Right atrium auricular region (tissue), 2 donors: Measurements from ENCODE around the gene CCDC6. TPM values are rescaled to one million over a fixed set of nuclear protein-coding genes. Genes with fewer than 3 reads are reported as not detected.

Source experiments
- DNase-seq: peaks from one replicate; pipeline ENCODE4 v3.0.0-alpha.2; 2019; ENCODE audit warnings: low spot score
- H3K27ac ChIP-seq, 2 donors: fragments of 200-600 bp; sonication (generic); 1 replicate in 1 of 2; 2 replicates in 1 of 2; pipeline ENCODE4 v1.5.1; 2016 to 2019
- H3K27me3 ChIP-seq, 2 donors: fragments of 200-600 bp; sonication (generic); one replicate each; pipeline versions ENCODE4 v1.5.1 to v1.6.0; 2017 to 2019
- H3K36me3 ChIP-seq: fragments of 200-600 bp; sonication (generic); one replicate; pipeline ENCODE4 v1.5.1; 2016
- H3K4me1 ChIP-seq, 2 donors: fragments of 200-600 bp; sonication (generic); one replicate each; pipeline versions ENCODE4 v1.5.1 to v1.6.0; 2017 to 2019
- H3K4me3 ChIP-seq, 2 donors: fragments of 200-600 bp; sonication (generic); 1 replicate in 1 of 2; 2 replicates in 1 of 2; pipeline ENCODE4 v1.5.1; 2017 to 2019; ENCODE audit warnings: mild to moderate bottlenecking in 1 of 2, moderate library complexity in 1 of 2
- H3K9me3 ChIP-seq, 2 donors: fragments of 200-600 bp; sonication (generic); one replicate each; pipeline ENCODE4 v1.5.1; 2019
- CTCF ChIP-seq, 2 donors: fragments of 200-600 bp; sonication (generic); IDR thresholded peaks; one replicate each; pipeline ENCODE4 v1.5.1; 2019; ENCODE audit warnings: antibody characterized with exemption in 2 of 2
- total RNA-seq, 2 donors: library from RNA; depleted of rRNA; stranded (reverse); fragments of >200 nt; gene quantifications; one replicate each; pipeline ENCODE4 v1.1.0, GENCODE V29; 2016

CCDC6 gene
- total RNA-seq, 2 donors from 2014 or later = 19.1 to 22.7 TPM

- no peaks in the 10 kb centered on the region for H3K36me3 ChIP-seq
- no peak for TF ChIP-seq CTCF (IDR thresholded peaks at IDR 0.05)
- no peaks in the 10 kb centered on the region for H3K27me3 ChIP-seq
- DNase-seq = no peak
- no peak overlapping the region for H3K4me3 ChIP-seq
- no peaks in the 10 kb centered on the region for H3K4me1 ChIP-seq
- no peak overlapping the region for H3K27ac ChIP-seq
- H3K9me3 ChIP-seq = no peaks in the 10 kb centered on the region
Observed at GRCh38 chr10:59774451-59774850, 131.9 kb downstream of the CCDC6 start.

- Histone ChIP-seq H3K27ac (no peak overlapping the region), H3K9me3 (no peaks in the 10 kb centered on the region), H3K27me3 (no peaks in the 10 kb centered on the region), H3K4me1 (no peaks in the 10 kb centered on the region), H3K4me3 (no peak overlapping the region), H3K36me3 (no peaks in the 10 kb centered on the region)
- no peak for TF ChIP-seq CTCF (IDR thresholded peaks at IDR 0.05)
- no peak for DNase-seq
Observed at GRCh38 chr10:59773088-59773487, 133.3 kb downstream of the CCDC6 start.

- no peak for DNase-seq
- Histone ChIP-seq H3K4me1 (no peaks in the 10 kb centered on the region), H3K4me3 (no peak overlapping the region), H3K36me3 (no peaks in the 10 kb centered on the region), H3K9me3 (no peaks in the 10 kb centered on the region), H3K27me3 (no peaks in the 10 kb centered on the region), H3K27ac (no peak overlapping the region)
- TF ChIP-seq CTCF (IDR thresholded peaks at IDR 0.05) = no peak
Observed at GRCh38 chr10:59771162-59771807, 135.1 kb downstream of the CCDC6 start.

GRCh38 chr10:59770689-59771088 is 135.7 kb downstream of the CCDC6 start:
- Histone ChIP-seq H3K27me3 (no peaks in the 10 kb centered on the region), H3K27ac (no peak overlapping the region), H3K9me3 (no peaks in the 10 kb centered on the region), H3K4me1 (no peaks in the 10 kb centered on the region), H3K4me3 (no peak overlapping the region), H3K36me3 (no peaks in the 10 kb centered on the region)
- DNase-seq = no peak
- TF ChIP-seq CTCF (IDR thresholded peaks at IDR 0.05) = no peak

- Histone ChIP-seq H3K27me3 (no peaks in the 10 kb centered on the region), H3K27ac (no peak overlapping the region), H3K4me3 (no peak overlapping the region), H3K9me3 (no peaks in the 10 kb centered on the region), H3K4me1 (no peaks in the 10 kb centered on the region), H3K36me3 (no peaks in the 10 kb centered on the region)
- TF ChIP-seq CTCF (IDR thresholded peaks at IDR 0.05) = no peak
- DNase-seq = no peak
Observed at GRCh38 chr10:59762505-59762904, 143.9 kb downstream of the CCDC6 start.

GRCh38 chr10:59757966-59758365 is 148.4 kb downstream of the CCDC6 start:
- Histone ChIP-seq H3K27ac (no peak overlapping the region), H3K4me1 (no peaks in the 10 kb centered on the region), H3K4me3 (no peak overlapping the region), H3K9me3 (no peaks in the 10 kb centered on the region), H3K27me3 (no peaks in the 10 kb centered on the region), H3K36me3 (no peaks in the 10 kb centered on the region)
- TF ChIP-seq CTCF (IDR thresholded peaks at IDR 0.05) = no peak
- no peak for DNase-seq
